ENCODE results near the gene CC2D1B.

DNA sequence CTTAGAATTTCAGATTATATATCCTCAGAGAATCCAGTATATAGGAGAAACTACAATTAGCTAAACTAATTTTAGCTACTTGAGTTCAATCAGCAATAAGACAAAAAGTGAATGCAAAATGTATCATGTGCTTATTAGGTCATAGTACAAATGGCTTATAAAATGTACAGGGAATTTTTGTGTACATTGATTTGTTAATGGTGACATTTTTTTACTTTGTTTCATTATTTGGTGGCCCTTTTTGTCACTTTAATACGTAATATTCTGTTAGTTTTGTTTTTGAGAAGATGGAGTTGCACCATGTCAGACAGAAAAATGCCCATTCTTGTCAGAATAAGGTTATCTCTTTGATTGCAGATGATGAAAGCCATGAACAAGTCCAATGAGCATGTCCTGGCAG is 33.6 kb downstream of the CC2D1B start:
- TF ChIP-seq, protein P1, sequence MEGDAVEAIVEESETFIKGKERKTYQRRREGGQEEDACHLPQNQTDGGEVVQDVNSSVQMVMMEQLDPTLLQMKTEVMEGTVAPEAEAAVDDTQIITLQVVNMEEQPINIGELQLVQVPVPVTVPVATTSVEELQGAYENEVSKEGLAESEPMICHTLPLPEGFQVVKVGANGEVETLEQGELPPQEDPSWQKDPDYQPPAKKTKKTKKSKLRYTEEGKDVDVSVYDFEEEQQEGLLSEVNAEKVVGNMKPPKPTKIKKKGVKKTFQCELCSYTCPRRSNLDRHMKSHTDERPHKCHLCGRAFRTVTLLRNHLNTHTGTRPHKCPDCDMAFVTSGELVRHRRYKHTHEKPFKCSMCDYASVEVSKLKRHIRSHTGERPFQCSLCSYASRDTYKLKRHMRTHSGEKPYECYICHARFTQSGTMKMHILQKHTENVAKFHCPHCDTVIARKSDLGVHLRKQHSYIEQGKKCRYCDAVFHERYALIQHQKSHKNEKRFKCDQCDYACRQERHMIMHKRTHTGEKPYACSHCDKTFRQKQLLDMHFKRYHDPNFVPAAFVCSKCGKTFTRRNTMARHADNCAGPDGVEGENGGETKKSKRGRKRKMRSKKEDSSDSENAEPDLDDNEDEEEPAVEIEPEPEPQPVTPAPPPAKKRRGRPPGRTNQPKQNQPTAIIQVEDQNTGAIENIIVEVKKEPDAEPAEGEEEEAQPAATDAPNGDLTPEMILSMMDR (IDR thresholded peaks at IDR 0.05): no peak
- TF ChIP-seq ZFX (IDR thresholded peaks at IDR 0.05; ENCODE audit: borderline replicate concordance): no peak
